Measurements from ENCODE around the gene OXCT2.
A peak's percentile ranks its signal among the peaks of the same experiment; 100 is the strongest.

OXCT2 gene

GRCh38 chr1:39733161-39733560 lies 38.0 kb downstream of the OXCT2 start:
- peak; percentile 31 for DNase-seq (ENCODE audit: low read depth, low spot score)

GRCh38 chr1:39732730-39733129 lies 38.4 kb downstream of the OXCT2 start:
- DNase-seq (ENCODE audit: low read depth, low spot score) = peak; percentile 8

- no peak for DNase-seq (ENCODE audit: low read depth, low spot score)
Observed at GRCh38 chr1:39729842-39730241, 41.3 kb downstream of the OXCT2 start.

- DNase-seq (ENCODE audit: low read depth, low spot score) = peak; percentile 52
Observed at GRCh38 chr1:39729030-39729429, 42.1 kb downstream of the OXCT2 start.

- no peak for DNase-seq (ENCODE audit: low read depth, low spot score)
Observed at GRCh38 chr1:39727932-39728317, 43.2 kb downstream of the OXCT2 start.

GRCh38 chr1:39727221-39727931 lies 43.8 kb downstream of the OXCT2 start:
- no peak for DNase-seq (ENCODE audit: low read depth, low spot score)

GRCh38 chr1:39726600-39726999 lies 44.5 kb downstream of the OXCT2 start:
- DNase-seq (ENCODE audit: low read depth, low spot score) = no peak

- no peak for DNase-seq (ENCODE audit: low read depth, low spot score)
Observed at GRCh38 chr1:39722495-39722894, 48.7 kb downstream of the OXCT2 start.

GRCh38 chr1:39721664-39722063 lies 49.5 kb downstream of the OXCT2 start:
- DNase-seq (ENCODE audit: low read depth, low spot score) = no peak

GRCh38 chr1:39720094-39720999 lies 50.8 kb downstream of the OXCT2 start:
- DNase-seq (ENCODE audit: low read depth, low spot score) = peak; percentile 72

Data from astrocyte of the hippocampus (primary cell).